H1 (cell line): ENCODE measurements around the gene GLO1.

Experiments used
- CEBPB ChIP-seq: IDR thresholded peaks from 2 replicates; pipeline ENCODE4 v1.6.1; 2012; ENCODE audit warnings: low read depth, low read length
- CTCF ChIP-seq, 3 experiments: IDR thresholded peaks; 1 replicate in 2 of 3; 2 replicates in 1 of 3; pipeline versions ENCODE4 v1.5.1 to v1.6.1; 2011; ENCODE audit warnings: low read length in 3 of 3, mild to moderate bottlenecking in 3 of 3, inconsistent platforms in 2 of 3, low read depth in 1 of 3, moderate library complexity in 1 of 3; ENCODE audit not compliant: insufficient read depth in 1 of 3; ENCODE audit errors: control extremely low read depth in 1 of 3
- MAX ChIP-seq: IDR thresholded peaks from 2 replicates; pipeline ENCODE4 v1.6.1; 2012; ENCODE audit warnings: inconsistent platforms
- PHF8 ChIP-seq: fragments of 200-600 bp; sonication (generic); conservative IDR thresholded peaks from 2 replicates; pipeline ENCODE4 v1.7.1; 2012; ENCODE audit warnings: low read depth, mild to moderate bottlenecking, inconsistent platforms, low read length, moderate library complexity
- RFX5 ChIP-seq: IDR thresholded peaks from 2 replicates; pipeline ENCODE4 v1.6.1; 2011; ENCODE audit warnings: low read depth, low read length, improper control_type of control experiment, borderline replicate concordance
- SP2 ChIP-seq: IDR thresholded peaks from 2 replicates; pipeline ENCODE4 v1.6.1; 2012; ENCODE audit warnings: mild to moderate bottlenecking, low read length, inconsistent platforms

GRCh38 chr6:38651121-38651784 is 51.7 kb downstream of the GLO1 start:
- TF ChIP-seq CTCF (IDR thresholded peaks at IDR 0.05; ENCODE audit: control extremely low read depth in 1 of 3, insufficient read depth in 1 of 3, low read depth in 1 of 3, low read length in 3 of 3) = no peak
- no peak for TF ChIP-seq RFX5
- no peak for TF ChIP-seq SP2
- TF ChIP-seq MAX = no peak
- no peak for TF ChIP-seq CEBPB
- no peak for TF ChIP-seq PHF8
